ENCODE measurements around the gene CDH5. TPM values are rescaled to one million over a fixed set of nuclear protein-coding genes. Genes with fewer than 3 reads are reported as not detected.

Gene CDH5
- total RNA-seq, 4 donors from 2014 or later: 31.2 to 126 (median 70.6) TPM

DNA sequence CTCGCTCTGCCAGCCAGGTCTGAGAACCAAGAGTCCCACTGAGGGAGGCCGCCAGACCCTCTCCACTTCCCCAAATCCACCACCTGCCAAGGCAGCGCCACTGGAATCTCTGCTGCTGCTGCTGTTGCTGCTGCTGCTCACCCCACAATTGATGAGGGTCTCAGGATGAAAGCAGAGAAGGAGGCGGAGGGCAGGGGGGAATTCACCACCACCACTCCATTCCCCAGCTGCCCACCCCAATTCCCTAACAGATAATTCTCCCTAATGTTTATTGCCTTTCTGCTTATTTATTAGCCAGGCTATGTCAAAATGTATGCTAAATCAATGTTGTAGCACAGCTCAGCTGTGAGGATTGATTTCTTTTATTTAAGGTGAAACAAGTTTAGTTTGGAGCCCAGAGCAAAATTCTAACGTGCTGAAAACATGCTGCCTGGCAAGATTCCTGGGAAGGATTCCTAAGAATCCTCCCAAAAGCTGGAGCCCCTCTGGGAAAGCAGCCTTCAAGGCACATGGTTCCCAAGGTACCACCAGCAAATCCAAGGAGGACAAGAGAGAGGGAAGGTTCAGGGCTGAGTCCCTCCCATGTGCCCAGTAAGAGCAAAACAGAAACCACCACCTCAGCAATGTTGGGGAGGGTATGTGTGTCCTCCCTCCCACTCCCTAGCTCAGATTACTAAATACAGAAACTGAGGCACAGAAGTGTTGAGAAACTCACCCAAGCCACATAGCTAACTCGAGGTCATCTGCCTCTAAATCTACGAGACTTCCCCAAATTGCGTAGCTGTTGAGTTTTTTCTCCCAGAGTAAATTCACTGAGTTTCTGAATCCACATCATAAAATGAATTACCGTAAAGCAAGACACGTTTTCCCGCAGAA, 12.2 kb upstream of the CDH5 start:
- H3K9me3 ChIP-seq: no peaks in the 10 kb centered on the region
- no peak for DNase-seq
- no peaks in the 10 kb centered on the region for H3K4me1 ChIP-seq
- intact Hi-C loops (cut with DNase I; ENCODE audit: low total_unique reads): no loop called here
- H3K27me3 ChIP-seq: no peaks in the 10 kb centered on the region
- H3K27ac ChIP-seq: no peak overlapping the region
- no peak overlapping the region for H3K4me3 ChIP-seq
- H3K36me3 ChIP-seq: no peaks in the 10 kb centered on the region
- TF ChIP-seq, protein P1, sequence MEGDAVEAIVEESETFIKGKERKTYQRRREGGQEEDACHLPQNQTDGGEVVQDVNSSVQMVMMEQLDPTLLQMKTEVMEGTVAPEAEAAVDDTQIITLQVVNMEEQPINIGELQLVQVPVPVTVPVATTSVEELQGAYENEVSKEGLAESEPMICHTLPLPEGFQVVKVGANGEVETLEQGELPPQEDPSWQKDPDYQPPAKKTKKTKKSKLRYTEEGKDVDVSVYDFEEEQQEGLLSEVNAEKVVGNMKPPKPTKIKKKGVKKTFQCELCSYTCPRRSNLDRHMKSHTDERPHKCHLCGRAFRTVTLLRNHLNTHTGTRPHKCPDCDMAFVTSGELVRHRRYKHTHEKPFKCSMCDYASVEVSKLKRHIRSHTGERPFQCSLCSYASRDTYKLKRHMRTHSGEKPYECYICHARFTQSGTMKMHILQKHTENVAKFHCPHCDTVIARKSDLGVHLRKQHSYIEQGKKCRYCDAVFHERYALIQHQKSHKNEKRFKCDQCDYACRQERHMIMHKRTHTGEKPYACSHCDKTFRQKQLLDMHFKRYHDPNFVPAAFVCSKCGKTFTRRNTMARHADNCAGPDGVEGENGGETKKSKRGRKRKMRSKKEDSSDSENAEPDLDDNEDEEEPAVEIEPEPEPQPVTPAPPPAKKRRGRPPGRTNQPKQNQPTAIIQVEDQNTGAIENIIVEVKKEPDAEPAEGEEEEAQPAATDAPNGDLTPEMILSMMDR (IDR thresholded peaks at IDR 0.05): no peak
- no peak for TF ChIP-seq POLR2A (IDR thresholded peaks at IDR 0.05)

DNA sequence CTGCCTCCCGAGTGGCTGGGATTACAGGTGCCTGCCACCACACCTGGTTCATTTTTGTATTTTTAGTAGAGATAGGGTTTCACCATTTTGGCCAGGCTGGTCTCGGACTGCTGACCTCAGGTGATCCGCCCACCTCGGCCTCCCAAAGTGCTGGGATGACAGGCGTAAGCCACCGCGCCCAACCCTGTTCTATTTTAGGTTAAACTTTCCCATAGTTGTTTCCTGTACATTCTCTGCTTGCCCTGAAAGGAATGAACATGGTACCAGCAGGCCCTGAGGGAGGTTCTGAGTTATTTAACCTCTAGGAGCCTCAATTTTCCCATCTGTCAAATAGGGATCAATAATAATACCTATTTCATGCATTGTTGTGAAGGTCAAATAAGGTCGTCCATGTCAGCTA, 11.0 kb upstream of the CDH5 start:
- Histone ChIP-seq H3K27ac (no peak overlapping the region), H3K4me1 (no peaks in the 10 kb centered on the region), H3K9me3 (no peaks in the 10 kb centered on the region), H3K36me3 (no peaks in the 10 kb centered on the region), H3K27me3 (no peaks in the 10 kb centered on the region), H3K4me3 (no peak overlapping the region)
- TF ChIP-seq, protein P1 (IDR thresholded peaks at IDR 0.05): no peak
- TF ChIP-seq POLR2A (IDR thresholded peaks at IDR 0.05): no peak
- no peak for DNase-seq
- intact Hi-C loops (cut with DNase I; ENCODE audit: low total_unique reads): no loop called here

GRCh38 chr16:66357523-66357928, 9.0 kb upstream of the CDH5 start:
- H3K4me3 ChIP-seq: no peak overlapping the region
- no peaks in the 10 kb centered on the region for H3K27me3 ChIP-seq
- TF ChIP-seq, protein P1 (IDR thresholded peaks at IDR 0.05): peak; percentile 43 to 66 (median 56)
- TF ChIP-seq POLR2A (IDR thresholded peaks at IDR 0.05): no peak
- no peaks in the 10 kb centered on the region for H3K36me3 ChIP-seq
- intact Hi-C loops (cut with DNase I; ENCODE audit: low total_unique reads): no loop called here
- H3K4me1 ChIP-seq: no peaks in the 10 kb centered on the region
- DNase-seq: peak; percentile 31 to 38
- H3K9me3 ChIP-seq: no peaks in the 10 kb centered on the region
- no peak overlapping the region for H3K27ac ChIP-seq

DNA sequence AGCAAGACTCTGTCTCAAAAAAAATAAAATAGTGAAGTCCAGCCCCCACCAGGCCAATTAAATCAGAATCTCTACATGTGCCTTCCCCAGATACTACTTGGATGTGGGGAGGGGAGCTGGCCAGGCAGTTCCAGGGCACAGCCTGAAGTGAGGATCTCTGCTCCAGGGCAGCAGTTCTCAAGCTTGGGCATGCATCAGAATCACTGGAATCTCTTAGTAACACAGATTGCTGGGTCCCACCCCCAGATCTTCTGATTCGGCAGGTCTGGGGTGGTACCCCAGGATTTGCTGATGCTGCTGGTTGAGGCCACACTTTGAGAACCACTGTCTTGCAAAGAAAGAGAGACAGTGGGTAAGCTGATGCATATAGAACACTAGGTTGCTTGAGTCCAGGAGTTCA, 8.3 kb upstream of the CDH5 start:
- no peaks in the 10 kb centered on the region for H3K36me3 ChIP-seq
- no peak for TF ChIP-seq POLR2A (IDR thresholded peaks at IDR 0.05)
- TF ChIP-seq, protein P1 (IDR thresholded peaks at IDR 0.05): no peak
- no peak overlapping the region for H3K27ac ChIP-seq
- no peaks in the 10 kb centered on the region for H3K4me1 ChIP-seq
- H3K9me3 ChIP-seq: no peaks in the 10 kb centered on the region
- DNase-seq: no peak
- H3K27me3 ChIP-seq: no peaks in the 10 kb centered on the region
- intact Hi-C loops (cut with DNase I; ENCODE audit: low total_unique reads): no loop called here
- no peak overlapping the region for H3K4me3 ChIP-seq

DNA sequence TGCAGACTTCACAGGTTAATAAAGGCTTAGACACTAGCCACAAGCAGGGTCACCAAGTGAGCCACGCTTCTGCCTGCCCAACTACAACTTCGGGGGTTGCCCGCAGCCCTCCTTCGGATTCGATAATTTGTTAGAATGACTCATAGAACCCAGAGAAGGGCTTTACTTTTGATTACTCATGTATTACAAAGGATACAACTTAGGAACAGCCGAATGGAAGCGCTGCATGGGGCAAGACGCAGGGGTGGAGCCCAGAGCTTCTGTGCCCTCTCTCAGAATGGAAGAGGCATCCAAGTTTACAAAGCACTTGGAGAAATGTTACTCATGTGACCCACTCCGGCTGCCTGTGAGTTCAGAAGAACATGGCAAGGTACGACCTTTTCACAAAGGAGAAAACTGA, 7.5 kb upstream of the CDH5 start:
- DNase-seq: no peak
- Histone ChIP-seq H3K36me3 (no peaks in the 10 kb centered on the region), H3K4me3 (no peak overlapping the region), H3K9me3 (no peaks in the 10 kb centered on the region), H3K27me3 (no peaks in the 10 kb centered on the region), H3K27ac (no peak overlapping the region), H3K4me1 (no peaks in the 10 kb centered on the region)
- no peak for TF ChIP-seq POLR2A (IDR thresholded peaks at IDR 0.05)
- TF ChIP-seq, protein P1 (IDR thresholded peaks at IDR 0.05): no peak
- intact Hi-C loops (cut with DNase I; ENCODE audit: low total_unique reads): no loop called here
